Articular chondrocyte of knee joint (primary cell): ENCODE data around the gene LDHAL6B. TPM values are rescaled to one million over a fixed set of nuclear protein-coding genes. Genes with fewer than 3 reads are reported as not detected.

Experiments
- small RNA-seq: library from RNA; depleted of rRNA; stranded (forward); fragments of <200 nt; gene quantifications from one replicate; pipeline ENCODE3, GENCODE V24; 2012
- total RNA-seq: library from RNA; depleted of rRNA; stranded (reverse); fragments of >200 nt; gene quantifications from 2 replicates; pipeline ENCODE4 v1.2.3, GENCODE V29; 2012

Gene LDHAL6B
- total RNA-seq, result not detected in 2 replicates

DNA sequence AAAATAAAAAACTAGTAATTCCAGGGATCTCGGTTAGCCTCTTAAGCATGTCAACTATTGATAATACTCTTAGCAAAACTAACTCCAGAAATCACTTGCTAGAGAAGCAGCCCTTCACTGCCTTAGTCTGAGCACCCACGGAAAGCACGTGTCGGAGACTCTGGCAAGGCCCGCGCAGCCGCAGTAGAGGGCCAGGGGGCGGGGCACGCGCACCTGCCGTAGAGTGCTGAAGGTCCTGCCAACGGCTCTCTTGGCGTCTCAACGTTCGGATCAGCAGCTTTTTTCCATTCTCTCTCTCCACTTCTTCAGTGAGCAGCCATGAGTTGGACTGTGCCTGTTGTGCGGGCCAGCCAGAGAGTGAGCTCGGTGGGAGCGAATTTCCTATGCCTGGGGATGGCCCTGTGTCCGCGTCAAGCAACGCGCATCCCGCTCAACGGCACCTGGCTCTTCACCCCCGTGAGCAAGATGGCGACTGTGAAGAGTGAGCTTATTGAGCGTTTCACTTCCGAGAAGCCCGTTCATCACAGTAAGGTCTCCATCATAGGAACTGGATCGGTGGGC, at the start of gene LDHAL6B:
LDHAL6B (plus strand) TSS at position 221 of the 561 bp plus-strand sequence; CDS start at position 319, 98 bp downstream.

Small RNAs within 50 kb of the gene (small RNA-seq; reads per million reads assigned to genes)
- gene MIR2116 (9.4 reads per million, percentile 94 among the genes with 10 or more reads in this experiment), gene RNU4-80P (not detected)

Other genes starting within 250 kb of the LDHAL6B start
- gene RNF111, start 219.2 kb upstream of the LDHAL6B start, total RNA-seq, result 27.4 and 28.3 TPM in 2 replicates
- gene CCNB2, start 101.7 kb upstream of the LDHAL6B start, total RNA-seq, result 27.7 and 35.7 TPM in 2 replicates
- gene MYO1E, start 166.0 kb downstream of the LDHAL6B start, total RNA-seq, result 205 and 300 TPM in 2 replicates
- gene FAM81A, start 231.3 kb downstream of the LDHAL6B start, total RNA-seq, result 0.91 and 1.4 TPM in 2 replicates